Aorta (tissue), 5 donors: ENCODE results near the gene FAT1. TPM values are rescaled to one million over a fixed set of nuclear protein-coding genes. Genes with fewer than 3 reads are reported as not detected.

Source experiments
- ATAC-seq: fragments of 200-7000 bp; cut with Tn5 transposase; one replicate; pipeline ENCODE4 v1.9.1; 2022; ENCODE audit warnings: moderate library complexity; ENCODE audit not compliant: low FRiP score
- DNase-seq, 2 donors: peaks; one replicate each; pipeline ENCODE4 v3.0.0-alpha.2; 2020
- H3K27ac ChIP-seq, 2 donors: one replicate each; pipeline ENCODE4 v1.5.1; 2013; ENCODE audit warnings: low read length in 2 of 2, mild to moderate bottlenecking in 2 of 2, moderate library complexity in 2 of 2, control low read depth in 1 of 2, inconsistent platforms in 1 of 2, low read depth in 1 of 2
- H3K27me3 ChIP-seq, 2 donors: one replicate each; pipeline ENCODE4 v1.6.1; 2013; ENCODE audit warnings: control low read depth in 1 of 2, low read length in 1 of 2, mild to moderate bottlenecking in 1 of 2, moderate library complexity in 1 of 2; ENCODE audit not compliant: insufficient read depth in 2 of 2, control insufficient read depth in 1 of 2
- H3K36me3 ChIP-seq, 2 donors: one replicate each; pipeline ENCODE4 v1.6.1; 2013; ENCODE audit warnings: control low read depth in 1 of 2, low read length in 1 of 2, mild to moderate bottlenecking in 1 of 2; ENCODE audit not compliant: insufficient read depth in 2 of 2, control insufficient read depth in 1 of 2
- H3K4me1 ChIP-seq, 2 donors: one replicate each; pipeline ENCODE4 v1.6.1; 2013; ENCODE audit warnings: low read length in 2 of 2, control low read depth in 1 of 2, mild to moderate bottlenecking in 1 of 2, moderate library complexity in 1 of 2; ENCODE audit not compliant: insufficient read depth in 2 of 2, control insufficient read depth in 1 of 2
- H3K4me3 ChIP-seq, 2 donors: one replicate each; pipeline ENCODE4 v1.5.1; 2013; ENCODE audit warnings: low read length in 2 of 2, control low read depth in 1 of 2, mild to moderate bottlenecking in 1 of 2
- H3K9me3 ChIP-seq: one replicate; pipeline ENCODE4 v1.6.1; 2013; ENCODE audit warnings: mild to moderate bottlenecking, low read length; ENCODE audit not compliant: control insufficient read depth
- WGBS, 2 donors: extraction: QIAGEN DNeasy Blood & Tissue Kit; methylation state at CpG; one replicate each; pipeline ENCODE4 v1.1.7; 2013; 5-methylcytosine and 5-hydroxymethylcytosine counted together
- intact Hi-C, 2 donors: fragments of 100-400 bp; cut with DNase I; formaldehyde crosslinking; loops; one replicate each; pipeline versions ENCODE4 v1.14.2 to v1.15.0; 2022
- long read RNA-seq, 2 donors: library from polyadenylated mRNA; unstranded; transcript quantifications; one replicate each; pipeline ENCODE4 v2.0.0, GENCODE V29; 2020 to 2021
- polyA plus RNA-seq, 2 donors: library from polyadenylated mRNA; stranded (reverse); fragments of 200-250 nt; gene quantifications; one replicate each; pipeline ENCODE4 v1.2.3, GENCODE V29; 2013
- total RNA-seq, 2 donors: library from RNA; stranded (reverse); fragmentation: NEBNext Ultra II Directional; extraction: Animal tissue kit (Norgen Biotek cat#: 25700); gene quantifications; one replicate each; pipeline ENCODE4 v1.2.1, GENCODE V29; 2021
- donor health status: healthy with polysubstance abuse.
- donor health status: Bipolar disorder and iron deficiency.
- donor health status: DM: no; HTN: no; CAD: no.
- donor health status: DM: no; HTN: no; CAD: no.
- donor health status: DM: yes; HTN: yes; CAD: no.

The FAT1 gene
- total RNA-seq = 100 to 1,000 TPM in 1 of 2 donors, 10 to 100 TPM in 1; 95.3 to 106 TPM
- polyA plus RNA-seq = 10 to 100 TPM; 23.5 to 41.2 TPM
- long read RNA-seq, donor 1, partial matches to known transcripts = 7 of 11 reads
- long read RNA-seq, donor 1, other reads (novel, unspliced or antisense) = 2 of 11 reads
- long read RNA-seq, donor 2, partial matches to known transcripts = 6 of 10 reads
- long read RNA-seq, donor 2, other reads (novel, unspliced or antisense) = 3 of 10 reads

- H3K27ac ChIP-seq = peak within 1 kb of the TSS; percentile 87 to 99
- no peaks in the 10 kb centered on the region for H3K36me3 ChIP-seq
- intact Hi-C loops = loop anchor here (5.0 to 10.0 kb wide), 7 partner anchors 36 to 1311 kb away; no protein-coding TSS in a partner anchor
- 0 to 1% methylated on average over 74 to 112 of the region's 112 CpGs for WGBS, 2 donors
- H3K9me3 ChIP-seq = no peaks in the 10 kb centered on the region
- DNase-seq (peak; percentile 76 to 92), ATAC-seq (peak; percentile 80)
- H3K4me3 ChIP-seq = peak within 1 kb of the TSS; percentile 38 to 90
- no peaks in the 10 kb centered on the region for H3K4me1 ChIP-seq
- no peaks in the 10 kb centered on the region for H3K27me3 ChIP-seq
Measured at GRCh38 chr4:186723292-186724057, at the start of gene FAT1. Gene FAT1 (minus strand): TSS chr4:186723856. CDS start chr4:186709827, 14,029 bp downstream.

- Histone ChIP-seq H3K36me3 (no peaks in the 10 kb centered on the region), H3K9me3 (no peaks in the 10 kb centered on the region), H3K27me3 (no peaks in the 10 kb centered on the region), H3K4me1 (no peaks in the 10 kb centered on the region), H3K27ac (no peak overlapping the region), H3K4me3 (no peak overlapping the region)
- DNase-seq (no peak), ATAC-seq (no peak)
- intact Hi-C loops = no loop called here
- WGBS, 2 donors = 81 to 86% methylated on average over 12 of the region's 12 CpGs
Measured at GRCh38 chr4:186772936-186773487, 49.4 kb upstream of the FAT1 start.

GRCh38 chr4:186771624-186772023 is 48.0 kb upstream of the FAT1 start:
- DNase-seq (no peak), ATAC-seq (no peak)
- H3K27ac ChIP-seq = no peak overlapping the region
- H3K9me3 ChIP-seq = no peaks in the 10 kb centered on the region
- no peaks in the 10 kb centered on the region for H3K36me3 ChIP-seq
- no peaks in the 10 kb centered on the region for H3K27me3 ChIP-seq
- 76 to 80% methylated on average over 2 of the region's 2 CpGs for WGBS, 2 donors
- H3K4me3 ChIP-seq = no peak overlapping the region
- no peaks in the 10 kb centered on the region for H3K4me1 ChIP-seq
- intact Hi-C loops = no loop called here

- no peak for DNase-seq
- no peaks in the 10 kb centered on the region for H3K9me3 ChIP-seq
- no peak overlapping the region for H3K27ac ChIP-seq
- ATAC-seq = no peak
- WGBS, 2 donors = 52 to 59% methylated on average over 4 of the region's 4 CpGs
- intact Hi-C loops = no loop called here
- no peaks in the 10 kb centered on the region for H3K27me3 ChIP-seq
- no peaks in the 10 kb centered on the region for H3K36me3 ChIP-seq
- no peaks in the 10 kb centered on the region for H3K4me1 ChIP-seq
- no peak overlapping the region for H3K4me3 ChIP-seq
Measured at GRCh38 chr4:186770481-186771175, 47.0 kb upstream of the FAT1 start.

GRCh38 chr4:186767794-186768193 is 44.1 kb upstream of the FAT1 start:
- WGBS, 2 donors = 92 to 98% methylated on average over 3 of the region's 4 CpGs
- intact Hi-C loops = no loop called here
- Histone ChIP-seq H3K4me1 (no peaks in the 10 kb centered on the region), H3K36me3 (no peaks in the 10 kb centered on the region), H3K9me3 (no peaks in the 10 kb centered on the region), H3K4me3 (no peak overlapping the region), H3K27me3 (no peaks in the 10 kb centered on the region), H3K27ac (no peak overlapping the region)
- no peak for DNase-seq
- no peak for ATAC-seq

- H3K9me3 ChIP-seq = no peaks in the 10 kb centered on the region
- ATAC-seq (no peak), DNase-seq (no peak)
- 83 to 84% methylated on average over 18 of the region's 18 CpGs for WGBS, 2 donors
- no peaks in the 10 kb centered on the region for H3K27me3 ChIP-seq
- no peak overlapping the region for H3K27ac ChIP-seq
- H3K4me3 ChIP-seq = no peak overlapping the region
- intact Hi-C loops = no loop called here
- H3K4me1 ChIP-seq = no peaks in the 10 kb centered on the region
- no peaks in the 10 kb centered on the region for H3K36me3 ChIP-seq
Measured at GRCh38 chr4:186765673-186766546, 42.3 kb upstream of the FAT1 start.

- Histone ChIP-seq H3K4me3 (no peak overlapping the region), H3K36me3 (no peaks in the 10 kb centered on the region), H3K4me1 (no peaks in the 10 kb centered on the region), H3K27ac (no peak overlapping the region), H3K9me3 (no peaks in the 10 kb centered on the region), H3K27me3 (no peaks in the 10 kb centered on the region)
- WGBS, 2 donors = 51 to 59% methylated on average over 9 of the region's 9 CpGs
- intact Hi-C loops = no loop called here
- no peak for ATAC-seq
- peak in 1 of 2 donors; percentile 58 for DNase-seq
Measured at GRCh38 chr4:186765138-186765537, 41.5 kb upstream of the FAT1 start.

GRCh38 chr4:186764457-186764856 is 40.8 kb upstream of the FAT1 start:
- no peak for ATAC-seq
- H3K4me3 ChIP-seq = no peak overlapping the region

More at GRCh38 chr4:186764457-186764856, 40.8 kb upstream of the FAT1 start:
- no peaks in the 10 kb centered on the region for H3K4me1 ChIP-seq
- H3K27ac ChIP-seq = no peak overlapping the region
- no peaks in the 10 kb centered on the region for H3K9me3 ChIP-seq
- H3K36me3 ChIP-seq = no peaks in the 10 kb centered on the region
- WGBS, 2 donors = 96 to 98% methylated on average over 4 of the region's 4 CpGs
- DNase-seq = no peak
- intact Hi-C loops = no loop called here
- no peaks in the 10 kb centered on the region for H3K27me3 ChIP-seq
